ENCODE results near the gene CABLES2.
A peak's percentile ranks its signal among the peaks of the same experiment; 100 is the strongest.

Gene CABLES2, protein sequence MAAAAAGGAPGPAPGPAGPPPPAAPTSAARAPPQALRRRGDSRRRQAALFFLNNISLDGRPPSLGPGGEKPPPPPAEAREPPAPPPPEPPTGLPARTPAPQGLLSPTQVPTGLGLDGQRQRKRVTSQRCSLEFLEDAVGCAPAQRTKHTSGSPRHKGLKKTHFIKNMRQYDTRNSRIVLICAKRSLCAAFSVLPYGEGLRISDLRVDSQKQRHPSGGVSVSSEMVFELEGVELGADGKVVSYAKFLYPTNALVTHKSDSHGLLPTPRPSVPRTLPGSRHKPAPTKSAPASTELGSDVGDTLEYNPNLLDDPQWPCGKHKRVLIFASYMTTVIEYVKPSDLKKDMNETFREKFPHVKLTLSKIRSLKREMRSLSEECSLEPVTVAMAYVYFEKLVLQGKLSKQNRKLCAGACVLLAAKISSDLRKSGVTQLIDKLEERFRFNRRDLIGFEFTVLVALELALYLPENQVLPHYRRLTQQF

DNA sequence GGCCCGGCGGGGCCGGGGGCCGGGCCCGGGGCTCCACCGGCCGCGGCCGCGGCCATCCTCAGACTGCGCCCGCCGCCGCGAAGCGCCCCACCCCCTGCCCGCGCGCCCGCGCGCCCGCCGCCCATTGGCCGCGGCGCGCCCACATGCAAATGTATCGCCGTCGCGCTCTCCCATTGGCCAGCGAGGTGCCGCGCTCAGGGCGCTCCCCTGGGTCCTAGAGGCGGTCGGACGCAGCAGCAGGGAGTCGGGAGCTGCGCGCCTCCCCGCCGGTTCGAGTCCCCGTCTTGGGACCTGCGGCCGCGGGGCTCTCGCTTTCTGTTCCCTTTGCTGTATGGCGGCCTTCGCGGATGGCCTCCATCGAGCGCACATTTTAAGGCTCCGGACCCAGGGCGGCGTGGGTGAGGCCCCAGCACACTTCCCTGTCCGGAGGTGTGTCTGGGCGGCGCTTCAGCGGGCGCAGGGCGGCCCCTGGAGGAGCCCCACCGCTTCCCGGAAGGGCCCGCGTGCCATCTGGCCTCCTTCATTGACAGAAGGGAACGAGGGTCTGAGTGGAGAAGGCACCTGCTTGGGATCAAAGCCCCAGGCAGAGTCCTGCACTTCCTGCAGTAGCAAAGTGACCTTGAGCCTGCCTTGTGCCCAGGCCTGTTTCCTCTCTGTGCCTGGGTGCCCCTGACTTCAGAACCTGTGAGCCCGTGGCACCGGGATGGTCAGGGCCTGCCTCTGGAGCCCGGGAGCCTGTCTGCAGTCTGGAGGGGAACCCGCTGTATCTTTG lies at the start of gene CABLES2:
TSS of gene CABLES2 (minus strand) at position 65 of the 772 bp plus-strand sequence. CDS start at position 56, 9 bp downstream.
- H3K27ac Mint-ChIP-seq: peak within 1 kb of the TSS; percentile 80
- H3K4me1 Mint-ChIP-seq: peaks cover 50% of the 10 kb centered on the region
- ATAC-seq: peak; percentile 90
- no peaks in the 10 kb centered on the region for H3K9me3 Mint-ChIP-seq
- peak within 1 kb of the TSS; percentile 79 for H3K4me3 Mint-ChIP-seq
- no peaks in the 10 kb centered on the region for H3K27me3 Mint-ChIP-seq
- H3K36me3 Mint-ChIP-seq: no peaks in the 10 kb centered on the region

DNA sequence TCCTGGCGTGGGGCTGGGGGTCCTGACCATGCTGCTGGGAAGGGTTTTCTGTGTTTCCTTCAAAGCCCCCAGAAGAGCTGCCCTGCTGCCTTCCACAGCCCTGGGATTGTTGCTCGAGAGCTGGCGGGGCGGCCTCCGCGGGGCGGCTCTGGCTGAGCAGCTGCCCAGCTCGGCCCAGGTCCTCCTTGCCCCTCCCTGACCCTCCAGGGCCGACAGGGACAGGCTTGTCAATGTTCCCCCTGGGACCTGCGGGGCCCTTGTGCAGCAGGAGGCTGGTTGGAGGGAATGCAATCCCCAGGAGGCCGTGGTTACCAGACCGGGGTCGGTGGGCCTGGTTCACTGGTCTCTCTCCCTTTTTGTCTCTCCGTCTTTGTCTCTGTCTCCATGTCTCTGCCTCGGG lies 48.8 kb upstream of the CABLES2 start:
- peaks cover 96% of the 10 kb centered on the region for H3K27me3 Mint-ChIP-seq
- no peak overlapping the region for H3K4me3 Mint-ChIP-seq

DNA sequence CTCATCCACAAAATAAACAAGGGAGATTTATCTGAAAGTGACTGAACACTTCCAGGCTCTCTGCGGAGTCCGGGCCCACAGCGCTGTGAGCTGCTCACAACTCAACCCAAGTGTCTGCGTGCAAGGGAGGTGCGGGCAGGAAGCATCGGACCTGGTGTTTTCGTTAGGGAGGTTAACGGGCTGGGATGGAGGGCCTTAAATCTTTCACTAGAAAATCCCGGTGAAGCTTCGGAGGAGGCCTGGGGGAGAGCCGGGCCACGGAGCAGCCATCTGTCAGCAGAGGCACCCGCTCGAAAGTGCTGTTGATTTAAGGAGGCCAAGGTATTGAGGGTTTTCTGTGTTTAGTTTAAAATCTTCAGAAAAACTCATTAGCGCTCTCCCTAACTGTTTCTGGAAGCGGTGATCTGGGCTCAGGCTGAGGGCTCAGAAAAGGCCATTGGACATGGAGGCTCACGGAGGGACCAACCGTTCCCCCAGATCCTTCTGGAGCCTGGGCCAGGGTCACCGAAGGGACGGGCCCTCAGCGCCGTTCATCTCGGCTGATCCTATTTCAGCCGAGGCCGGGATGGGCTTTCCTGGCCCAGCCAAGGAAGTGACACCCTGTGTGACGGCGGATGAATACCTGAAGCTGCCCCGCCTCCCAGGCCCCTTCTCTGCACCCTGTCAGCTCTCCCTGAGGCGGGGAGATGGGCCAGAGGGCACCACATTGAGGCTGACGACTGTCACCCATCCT lies 48.0 kb upstream of the CABLES2 start:
- H3K27me3 Mint-ChIP-seq: peaks cover 94% of the 10 kb centered on the region
- H3K9me3 Mint-ChIP-seq: no peaks in the 10 kb centered on the region
- H3K4me3 Mint-ChIP-seq: no peak overlapping the region
- no peaks in the 10 kb centered on the region for H3K36me3 Mint-ChIP-seq
- H3K27ac Mint-ChIP-seq: no peak overlapping the region
- ATAC-seq: no peak
- no peaks in the 10 kb centered on the region for H3K4me1 Mint-ChIP-seq

More for the DNA sequence above, 48.8 kb upstream of the CABLES2 start:
- H3K36me3 Mint-ChIP-seq: no peaks in the 10 kb centered on the region
- no peaks in the 10 kb centered on the region for H3K4me1 Mint-ChIP-seq
- H3K9me3 Mint-ChIP-seq: no peaks in the 10 kb centered on the region
- no peak overlapping the region for H3K27ac Mint-ChIP-seq
- ATAC-seq: no peak

DNA sequence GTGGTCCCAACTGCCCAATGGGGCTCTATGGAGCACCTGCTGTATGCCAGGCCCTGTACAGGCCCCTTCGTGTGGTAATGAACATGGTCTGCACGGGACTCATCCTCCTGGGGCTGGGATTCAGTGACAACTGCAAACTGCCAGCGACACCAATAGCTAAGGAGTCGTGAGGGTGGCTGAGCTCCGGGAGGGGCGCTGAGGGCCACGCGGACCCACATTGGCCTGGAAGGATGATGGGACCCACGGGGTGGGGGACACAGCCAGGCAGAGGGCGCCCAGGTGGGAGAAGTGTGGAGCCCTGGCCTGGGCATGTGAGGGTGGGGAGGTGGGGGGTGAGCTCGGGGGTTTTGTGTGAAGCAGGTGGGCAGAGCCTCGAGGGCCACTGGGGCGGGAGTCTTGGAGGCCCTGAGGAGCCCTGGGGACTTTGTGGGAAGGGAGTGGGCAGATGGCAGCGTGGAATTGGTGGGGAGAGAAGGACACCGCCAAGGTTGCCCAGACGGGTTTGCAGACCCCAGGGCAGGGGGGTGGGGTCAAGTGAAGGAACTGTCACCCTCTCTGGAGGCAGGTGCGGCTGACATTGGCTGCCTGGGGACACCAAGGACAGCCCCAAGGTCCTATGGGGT lies 46.2 kb upstream of the CABLES2 start:
- no peaks in the 10 kb centered on the region for H3K36me3 Mint-ChIP-seq
- ATAC-seq: no peak
- H3K27ac Mint-ChIP-seq: no peak overlapping the region
- H3K4me3 Mint-ChIP-seq: no peak overlapping the region
- no peaks in the 10 kb centered on the region for H3K9me3 Mint-ChIP-seq
- H3K27me3 Mint-ChIP-seq: peaks cover 94% of the 10 kb centered on the region
- H3K4me1 Mint-ChIP-seq: no peaks in the 10 kb centered on the region

DNA sequence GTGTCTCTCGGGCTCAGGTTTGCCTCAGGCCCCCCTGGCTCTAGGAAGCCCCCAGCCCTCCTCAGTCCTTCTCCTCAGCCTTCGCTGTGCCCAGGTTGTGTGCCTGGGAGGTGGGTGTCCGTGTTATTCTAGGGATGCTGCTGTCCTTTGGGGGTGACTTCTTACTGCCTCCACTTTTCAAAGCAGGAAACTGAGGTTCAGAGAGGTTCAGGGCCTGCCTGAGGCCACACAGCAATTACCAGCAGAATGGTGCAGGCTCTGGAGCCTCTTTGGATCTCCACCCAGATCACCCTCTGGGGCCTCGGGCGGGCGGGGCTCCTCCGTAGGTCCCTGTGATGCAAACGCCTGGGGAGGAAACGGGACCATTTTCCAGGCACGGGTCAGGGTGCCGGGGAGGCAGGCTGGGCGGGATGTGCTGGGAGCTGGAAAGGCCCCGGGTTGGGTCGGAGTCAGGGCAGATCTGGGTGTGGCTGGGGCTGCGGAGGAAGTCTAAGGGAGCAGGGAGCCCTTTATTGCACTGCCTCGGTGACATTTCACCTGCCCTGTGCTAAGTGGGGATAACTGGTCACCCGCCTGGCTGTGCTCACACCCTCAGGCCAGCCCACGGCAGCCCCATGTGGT lies 45.5 kb upstream of the CABLES2 start:
- Mint-ChIP-seq H3K36me3 (no peaks in the 10 kb centered on the region), H3K27me3 (peaks cover 94% of the 10 kb centered on the region)

DNA sequence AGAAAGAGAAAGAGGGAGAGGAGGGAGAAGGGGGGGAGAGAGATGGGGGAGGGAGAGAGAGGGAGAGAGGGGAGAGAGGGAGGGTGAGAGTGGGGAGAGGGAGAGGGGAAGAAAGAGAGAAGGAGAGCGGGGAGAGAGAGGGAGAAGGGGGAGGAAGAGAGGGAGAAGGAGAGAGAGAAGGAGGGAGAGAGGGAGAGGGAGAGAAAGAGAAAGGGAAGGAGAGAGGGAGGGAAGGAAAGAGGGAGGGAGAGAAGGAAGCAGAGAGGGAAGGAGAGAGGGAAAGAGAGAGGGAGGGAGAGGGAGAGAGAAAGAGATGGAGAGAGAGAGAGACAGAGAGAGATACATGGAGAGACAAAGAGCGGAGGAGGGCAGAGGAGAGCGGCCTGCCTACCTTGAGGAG lies 44.9 kb upstream of the CABLES2 start:
- H3K27me3 Mint-ChIP-seq: peaks cover 94% of the 10 kb centered on the region
- no peaks in the 10 kb centered on the region for H3K4me1 Mint-ChIP-seq
- ATAC-seq: no peak
- no peaks in the 10 kb centered on the region for H3K36me3 Mint-ChIP-seq
- no peak overlapping the region for H3K4me3 Mint-ChIP-seq
- H3K27ac Mint-ChIP-seq: no peak overlapping the region
- H3K9me3 Mint-ChIP-seq: no peaks in the 10 kb centered on the region

More for the DNA sequence above, 45.5 kb upstream of the CABLES2 start:
- H3K4me3 Mint-ChIP-seq: no peak overlapping the region
- no peaks in the 10 kb centered on the region for H3K9me3 Mint-ChIP-seq
- no peaks in the 10 kb centered on the region for H3K4me1 Mint-ChIP-seq
- no peak for ATAC-seq
- no peak overlapping the region for H3K27ac Mint-ChIP-seq

DNA sequence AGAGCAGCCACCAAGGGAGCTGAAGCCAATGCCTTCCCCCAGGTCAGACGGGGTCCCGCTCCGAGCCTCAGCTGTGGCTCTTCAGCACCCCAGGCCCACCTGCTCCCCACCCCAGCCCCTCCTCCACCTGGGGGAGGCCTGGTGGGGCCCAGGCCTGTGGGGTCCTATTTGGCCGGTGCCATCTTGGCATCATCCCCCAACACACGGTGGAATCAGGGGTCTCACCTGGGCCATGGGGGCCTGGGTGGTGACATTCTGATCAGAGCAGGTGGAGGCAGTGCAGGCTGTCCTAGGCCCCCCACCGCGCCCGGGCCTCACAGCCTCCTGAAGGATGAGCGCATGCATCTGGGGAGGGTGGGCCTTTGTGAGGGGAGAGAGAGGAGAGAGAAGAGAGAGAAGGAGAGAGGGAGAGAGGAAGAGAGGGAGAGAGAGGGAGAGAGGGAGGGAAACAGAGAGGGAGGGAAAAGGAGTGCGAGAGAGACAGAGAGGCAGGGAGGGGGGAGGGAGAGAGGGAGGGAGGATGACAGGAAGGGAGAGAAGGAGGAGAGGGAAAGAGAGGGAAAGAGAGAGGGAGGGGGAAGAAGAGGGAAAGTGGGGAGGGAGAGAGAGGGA lies 44.2 kb upstream of the CABLES2 start:
- H3K36me3 Mint-ChIP-seq: no peaks in the 10 kb centered on the region
- no peak for ATAC-seq
- H3K27me3 Mint-ChIP-seq: peaks cover 93% of the 10 kb centered on the region
- no peaks in the 10 kb centered on the region for H3K9me3 Mint-ChIP-seq
- H3K4me3 Mint-ChIP-seq: no peak overlapping the region
- no peak overlapping the region for H3K27ac Mint-ChIP-seq
- no peaks in the 10 kb centered on the region for H3K4me1 Mint-ChIP-seq

DNA sequence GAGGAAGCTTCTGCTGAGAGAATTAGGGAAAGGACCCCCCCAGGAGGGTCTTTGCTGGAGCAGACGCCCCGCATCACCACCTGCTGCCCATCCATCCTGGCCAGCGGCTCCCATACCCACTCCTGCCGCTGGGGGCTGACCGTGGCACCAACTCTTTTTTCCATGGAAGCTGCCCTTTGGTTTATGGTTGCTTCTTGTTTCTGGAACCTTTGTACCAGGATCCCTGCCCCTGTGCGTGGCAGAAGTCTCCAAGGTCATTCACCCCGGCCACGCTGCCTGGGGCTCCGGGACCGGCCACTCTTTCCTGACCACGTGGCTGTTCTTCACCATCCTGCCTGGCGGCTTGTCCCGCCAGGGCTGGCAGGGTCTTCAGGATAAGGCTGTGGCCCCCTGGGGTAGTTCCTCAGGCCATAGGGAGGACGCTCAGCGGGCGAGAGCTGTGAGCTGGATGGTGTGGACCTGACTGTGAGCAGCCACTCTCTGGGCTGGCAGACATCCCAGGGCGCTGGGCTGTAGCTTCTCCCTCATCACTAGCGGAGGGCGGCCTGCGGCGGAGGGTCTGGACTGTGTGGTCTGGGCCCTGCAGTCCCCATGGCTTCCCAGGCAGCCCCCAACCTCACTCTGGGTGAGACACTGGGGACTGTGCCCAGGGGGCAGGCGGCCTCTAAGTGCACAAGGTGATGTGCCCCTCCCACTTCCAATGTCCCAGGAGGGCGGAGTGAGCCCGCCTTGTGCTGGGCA lies 43.0 kb upstream of the CABLES2 start:
- Mint-ChIP-seq H3K9me3 (no peaks in the 10 kb centered on the region), H3K27me3 (peaks cover 87% of the 10 kb centered on the region), H3K36me3 (no peaks in the 10 kb centered on the region), H3K4me3 (no peak overlapping the region), H3K27ac (no peak overlapping the region), H3K4me1 (no peaks in the 10 kb centered on the region)
- ATAC-seq: no peak

DNA sequence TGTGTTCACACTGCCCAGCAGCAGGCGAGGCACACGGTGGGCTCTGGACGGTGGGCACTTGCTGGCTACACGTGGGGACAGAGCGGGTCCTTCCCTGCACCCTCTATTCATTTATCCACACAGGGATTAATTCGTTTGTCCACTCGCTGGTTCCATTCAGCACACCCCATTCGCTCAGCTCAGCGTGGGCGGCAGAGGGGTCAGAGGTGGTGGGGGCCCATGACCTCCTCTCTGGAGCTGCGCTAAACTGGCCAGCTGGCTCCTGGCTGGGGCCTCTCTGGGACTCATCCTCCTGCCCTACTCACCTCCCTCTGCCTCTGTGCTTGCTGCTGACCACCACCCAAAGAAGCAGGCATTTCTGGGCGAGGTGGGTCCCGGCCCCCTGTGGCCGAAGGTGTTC lies 41.7 kb upstream of the CABLES2 start:
- Mint-ChIP-seq H3K9me3 (no peaks in the 10 kb centered on the region), H3K27ac (no peak overlapping the region), H3K27me3 (peaks cover 91% of the 10 kb centered on the region), H3K4me1 (no peaks in the 10 kb centered on the region), H3K4me3 (no peak overlapping the region), H3K36me3 (no peaks in the 10 kb centered on the region)
- no peak for ATAC-seq

DNA sequence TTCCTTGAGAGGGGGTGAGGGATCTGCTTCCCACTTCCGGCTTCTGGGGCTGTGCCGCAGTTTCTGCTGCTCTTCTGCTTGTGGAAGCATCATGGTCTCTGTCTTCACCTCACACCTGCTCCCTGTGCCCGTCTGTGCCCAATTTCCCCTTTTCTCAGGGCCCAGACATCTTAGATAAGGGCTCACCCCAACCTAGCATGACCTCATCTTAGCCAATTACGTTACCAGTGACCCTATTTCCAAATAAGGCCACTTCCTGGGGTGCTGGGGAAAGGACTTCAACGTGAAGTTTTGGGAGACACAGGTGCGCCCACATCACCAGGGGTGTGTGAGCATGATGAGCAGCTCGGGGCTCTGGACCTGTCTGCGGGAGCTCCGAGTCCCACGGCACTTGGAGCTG lies 41.0 kb upstream of the CABLES2 start:
- no peak for ATAC-seq
- Mint-ChIP-seq H3K36me3 (no peaks in the 10 kb centered on the region), H3K4me1 (no peaks in the 10 kb centered on the region), H3K9me3 (no peaks in the 10 kb centered on the region), H3K27ac (no peak overlapping the region), H3K4me3 (no peak overlapping the region), H3K27me3 (peaks cover 91% of the 10 kb centered on the region)

DNA sequence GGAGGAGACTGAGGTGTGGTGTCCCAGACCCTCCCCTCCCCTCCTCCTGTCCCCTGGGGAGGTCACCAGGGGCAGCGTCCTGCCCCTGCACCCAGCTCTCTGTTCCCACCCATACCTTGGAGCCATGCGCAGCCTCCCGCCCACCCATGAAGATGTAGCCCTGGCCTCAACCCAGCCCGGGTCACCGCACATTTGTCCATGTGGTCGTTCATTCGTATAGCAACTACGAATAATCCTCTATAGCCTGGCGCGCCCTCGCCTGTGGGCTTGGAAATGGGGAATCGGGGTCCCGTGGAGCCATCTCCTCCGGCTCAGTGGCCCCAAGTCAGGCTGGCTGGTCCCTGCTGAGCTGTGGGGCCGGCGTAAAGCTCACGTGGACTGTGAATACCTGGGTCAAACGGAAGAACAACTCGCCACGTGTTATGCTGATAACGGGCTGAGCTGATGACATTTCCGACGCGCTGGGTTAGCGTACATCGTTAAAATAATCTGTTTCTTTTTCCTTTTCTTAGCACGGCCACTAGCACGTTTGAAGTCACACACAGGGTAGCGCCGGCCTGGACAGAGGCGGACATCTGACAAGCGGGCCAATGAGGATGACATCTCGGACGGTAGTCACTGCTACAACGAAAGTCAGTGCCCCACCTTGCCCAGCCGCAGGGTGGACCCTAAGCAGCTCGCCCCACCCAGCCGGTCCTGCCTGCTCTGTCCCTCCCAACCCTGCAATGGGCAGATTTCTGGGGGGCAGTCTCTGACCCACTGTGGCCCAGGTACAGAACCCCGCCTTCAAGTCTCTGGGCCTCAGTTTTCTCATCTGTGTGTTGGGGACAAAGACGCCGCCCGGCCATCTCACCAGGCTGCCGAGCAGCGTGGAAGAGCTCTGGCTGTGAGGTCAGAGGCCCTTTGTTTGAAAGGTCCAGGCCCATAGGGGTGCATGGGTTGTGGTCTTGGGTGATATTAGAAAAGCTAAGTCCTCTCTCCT lies 40.1 kb upstream of the CABLES2 start:
- no peak overlapping the region for H3K27ac Mint-ChIP-seq
- H3K4me3 Mint-ChIP-seq: no peak overlapping the region
- H3K9me3 Mint-ChIP-seq: no peaks in the 10 kb centered on the region
- no peak for ATAC-seq
- H3K27me3 Mint-ChIP-seq: peaks cover 91% of the 10 kb centered on the region
- H3K36me3 Mint-ChIP-seq: no peaks in the 10 kb centered on the region
- no peaks in the 10 kb centered on the region for H3K4me1 Mint-ChIP-seq

DNA sequence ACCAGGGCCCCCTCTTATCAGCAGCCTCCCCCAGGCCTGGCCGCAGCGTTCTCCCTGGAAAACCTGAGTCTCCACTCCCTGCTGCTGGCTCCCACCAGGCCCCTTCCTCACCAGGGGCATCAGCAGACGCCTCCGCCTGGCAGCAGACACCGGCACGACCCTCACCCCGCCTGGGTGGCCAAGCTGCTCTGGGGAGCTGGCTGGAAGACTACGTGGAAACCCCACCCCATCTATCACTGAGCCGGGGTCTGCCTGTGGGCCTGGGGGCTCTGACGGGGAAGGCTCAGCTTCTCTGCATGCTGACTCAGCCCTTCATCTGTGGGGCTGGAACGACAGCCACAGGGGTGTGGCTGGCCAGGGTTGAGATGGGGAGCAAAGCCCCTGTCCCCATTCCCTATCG lies 39.4 kb upstream of the CABLES2 start:
- Mint-ChIP-seq H3K4me1 (no peaks in the 10 kb centered on the region), H3K27ac (no peak overlapping the region), H3K9me3 (no peaks in the 10 kb centered on the region), H3K36me3 (no peaks in the 10 kb centered on the region), H3K4me3 (no peak overlapping the region), H3K27me3 (peaks cover 91% of the 10 kb centered on the region)
- ATAC-seq: peak; percentile 5
